Activated T-cell treated with anti-CD3 and anti-CD28 coated beads, Interleukin-2, amount 50 U/mL, for 1 hour (primary cell): ENCODE data around the gene PLA2R1.

ENCODE experiments used
- DNase-seq: peaks from one replicate; pipeline ENCODE4 v3.0.0-alpha.2; 2020

Gene PLA2R1

GRCh38 chr2:159925975-159926374 is 136.4 kb downstream of the PLA2R1 start:
- no peak for DNase-seq

- no peak for DNase-seq
Observed at GRCh38 chr2:159922563-159922962, 139.9 kb downstream of the PLA2R1 start.

GRCh38 chr2:159921752-159922404 is 140.5 kb downstream of the PLA2R1 start:
- peak; percentile 70 for DNase-seq

GRCh38 chr2:159916511-159916910 is 145.9 kb downstream of the PLA2R1 start:
- no peak for DNase-seq

- DNase-seq = no peak
Observed at GRCh38 chr2:159913900-159914299, 148.5 kb downstream of the PLA2R1 start.

- no peak for DNase-seq
Observed at GRCh38 chr2:159912580-159912979, 149.8 kb downstream of the PLA2R1 start.

GRCh38 chr2:159910951-159911350 is 151.5 kb downstream of the PLA2R1 start:
- DNase-seq = no peak

- no peak for DNase-seq
Observed at GRCh38 chr2:159908623-159909022, 153.8 kb downstream of the PLA2R1 start.

GRCh38 chr2:159907909-159908308 is 154.5 kb downstream of the PLA2R1 start:
- no peak for DNase-seq

GRCh38 chr2:159905926-159906714 is 156.3 kb downstream of the PLA2R1 start:
- no peak for DNase-seq

- DNase-seq = no peak
Observed at GRCh38 chr2:159904959-159905305, 157.5 kb downstream of the PLA2R1 start.

GRCh38 chr2:159904127-159904958 is 158.1 kb downstream of the PLA2R1 start, which contains the start of gene LY75:
Gene LY75, minus strand, starts transcription at chr2:159904756.
- peak; percentile 85 for DNase-seq

- DNase-seq = peak; percentile 64
Observed at GRCh38 chr2:159903443-159904126, 158.8 kb downstream of the PLA2R1 start.

GRCh38 chr2:159902722-159903121 is 159.7 kb downstream of the PLA2R1 start:
- no peak for DNase-seq

- DNase-seq = no peak
Observed at GRCh38 chr2:159900343-159900742, 162.1 kb downstream of the PLA2R1 start.

GRCh38 chr2:159898441-159898840 is 164.0 kb downstream of the PLA2R1 start:
- no peak for DNase-seq

GRCh38 chr2:159897720-159898119 is 164.7 kb downstream of the PLA2R1 start:
- DNase-seq = no peak

- DNase-seq = no peak
Observed at GRCh38 chr2:159897081-159897480, 165.3 kb downstream of the PLA2R1 start.

GRCh38 chr2:159895258-159896065 is 167.0 kb downstream of the PLA2R1 start:
- no peak for DNase-seq

GRCh38 chr2:159894145-159894838 is 168.1 kb downstream of the PLA2R1 start:
- no peak for DNase-seq
